ENCODE data around the gene TANC1. TPM values are rescaled to one million over a fixed set of nuclear protein-coding genes. Genes with fewer than 3 reads are reported as not detected.

The TANC1 gene
- total and polyA plus RNA-seq, 11 donors: 26.6 to 91.1 (median 68.8) TPM

GRCh38 chr2:159000072-159000471, 31.6 kb downstream of the TANC1 start:
- Histone ChIP-seq H3K27me3 (no peaks in the 10 kb centered on the region), H3K36me3 (peaks cover 0 to 31% (median 11%) of the 10 kb centered on the region in 9 donors), H3K4me3 (no peak overlapping the region), H3K4me1 (peaks cover 0 to 75% (median 48%) of the 10 kb centered on the region in 12 donors), H3K9me3 (no peaks in the 10 kb centered on the region), H3K27ac (peak overlapping the region in 4 of 12 donors; percentile 16 to 70 (median 32))
- no peak for ATAC-seq
- TF ChIP-seq POLR2A (IDR thresholded peaks at IDR 0.05) (no peak), CTCF (IDR thresholded peaks at IDR 0.05) (no peak)
- intact Hi-C loops (cut with DNase I): no loop called here
- 95 to 98% (median 96%) methylated on average over 8 of the region's 8 CpGs for WGBS, 4 donors
- DNase-seq: no peak

- H3K4me3 ChIP-seq: no peak overlapping the region
- H3K9me3 ChIP-seq: no peaks in the 10 kb centered on the region
- peaks cover 0 to 50% (median 25%) of the 10 kb centered on the region in 12 donors for H3K4me1 ChIP-seq
- H3K27me3 ChIP-seq: no peaks in the 10 kb centered on the region
- peak overlapping the region in 1 of 12 donors; percentile 15 for H3K27ac ChIP-seq
- DNase-seq: no peak
- intact Hi-C loops (cut with DNase I): no loop called here
- TF ChIP-seq POLR2A (IDR thresholded peaks at IDR 0.05): no peak
- TF ChIP-seq CTCF (IDR thresholded peaks at IDR 0.05): no peak
- peaks cover 0 to 38% (median 11%) of the 10 kb centered on the region in 9 donors for H3K36me3 ChIP-seq
- peak in 1 of 4 donors; percentile 6 for ATAC-seq
- WGBS, 4 donors: 54 to 68% (median 63%) methylated on average over 7 of the region's 7 CpGs
These were observed 34.1 kb downstream of the TANC1 start for GRCh38 chr2:159002462-159003111.

- Histone ChIP-seq H3K4me1 (peaks cover 0 to 40% (median 18%) of the 10 kb centered on the region in 12 donors), H3K4me3 (no peak overlapping the region), H3K27me3 (no peaks in the 10 kb centered on the region), H3K27ac (no peak overlapping the region), H3K36me3 (peaks cover 0 to 40% (median 11%) of the 10 kb centered on the region in 9 donors), H3K9me3 (no peaks in the 10 kb centered on the region)
- TF ChIP-seq CTCF (IDR thresholded peaks at IDR 0.05) (no peak), POLR2A (IDR thresholded peaks at IDR 0.05) (no peak)
- ATAC-seq: no peak
- 89 to 94% (median 90%) methylated on average over 13 of the region's 13 CpGs for WGBS, 4 donors
- intact Hi-C loops (cut with DNase I): no loop called here
- no peak for DNase-seq
These were observed 35.1 kb downstream of the TANC1 start for GRCh38 chr2:159003555-159003954.

DNA sequence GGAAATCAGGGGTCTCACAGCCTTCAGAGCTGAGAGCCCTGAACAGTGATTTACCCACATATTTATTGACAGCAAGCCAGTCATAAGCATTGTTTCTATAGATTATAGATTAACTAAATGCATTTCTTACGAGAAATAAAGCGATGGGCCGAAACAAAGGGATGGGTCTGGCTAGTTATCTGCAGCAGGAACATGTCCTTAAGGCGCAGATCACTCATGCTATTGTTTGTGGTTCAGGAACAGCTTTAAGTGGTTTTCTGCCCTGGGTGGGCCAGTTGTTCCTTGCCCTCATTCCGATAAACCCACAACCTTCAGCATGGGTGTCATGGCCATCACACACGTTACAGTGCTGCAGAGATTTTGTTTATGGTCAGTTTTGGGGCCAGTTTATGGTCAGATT, 36.4 kb downstream of the TANC1 start:
- Histone ChIP-seq H3K9me3 (no peaks in the 10 kb centered on the region), H3K4me3 (no peak overlapping the region), H3K27ac (no peak overlapping the region), H3K27me3 (no peaks in the 10 kb centered on the region), H3K4me1 (peaks cover 0 to 28% (median 5%) of the 10 kb centered on the region in 12 donors), H3K36me3 (peaks cover 0 to 40% (median 11%) of the 10 kb centered on the region in 9 donors)
- WGBS, 4 donors: 96 to 99% (median 97%) methylated on average over 6 of the region's 6 CpGs
- ATAC-seq (no peak), DNase-seq (no peak)
- TF ChIP-seq CTCF (IDR thresholded peaks at IDR 0.05) (no peak), POLR2A (IDR thresholded peaks at IDR 0.05) (no peak)
- intact Hi-C loops (cut with DNase I): no loop called here
